Mesodermal cell (in vitro differentiated cells): ENCODE data around the gene PEX11G.

Source experiments
- H3K27ac ChIP-seq: 2 replicates; pipeline ENCODE4 v1.7.0; 2013; ENCODE audit warnings: mild to moderate bottlenecking, low read depth, low read length, moderate library complexity; ENCODE audit not compliant: severe bottlenecking
- H3K36me3 ChIP-seq: 2 replicates; pipeline ENCODE4 v1.7.1; 2013; ENCODE audit warnings: mild to moderate bottlenecking, low read length, moderate library complexity; ENCODE audit not compliant: control insufficient read depth, insufficient read depth
- H3K4me1 ChIP-seq: one replicate; pipeline ENCODE4 v1.7.1; 2013; ENCODE audit warnings: mild to moderate bottlenecking, low read length; ENCODE audit not compliant: insufficient read depth, control insufficient read depth, poor library complexity, severe bottlenecking
- H3K4me3 ChIP-seq: 2 replicates; pipeline ENCODE4 v1.7.0; 2013; ENCODE audit warnings: low read length, control low read depth, mild to moderate bottlenecking; ENCODE audit not compliant: insufficient read depth, poor library complexity, severe bottlenecking; ENCODE audit errors: extremely low read depth
- H3K9me3 ChIP-seq: 2 replicates; pipeline ENCODE4 v1.7.1; 2013; ENCODE audit warnings: mild to moderate bottlenecking, low read length, moderate library complexity; ENCODE audit not compliant: control insufficient read depth
- WGBS, 2 experiments: methylation state at CpG; one replicate each; pipeline ENCODE4 v1.1.5; 2013; ENCODE audit warnings: missing lambda C conversion rate in 2 of 2; ENCODE audit not compliant: insufficient coverage in 2 of 2; 5-methylcytosine and 5-hydroxymethylcytosine counted together

PEX11G gene

GRCh38 chr19:7519361-7520130 is 30.7 kb upstream of the PEX11G start:
- Histone ChIP-seq H3K4me3 (no peak overlapping the region), H3K27ac (no peak overlapping the region)

GRCh38 chr19:7516878-7517277 is 28.0 kb upstream of the PEX11G start:
- Histone ChIP-seq H3K27ac (no peak overlapping the region), H3K4me1 (peaks cover 15% of the 10 kb centered on the region), H3K4me3 (peak overlapping the region; percentile 63), H3K9me3 (no peaks in the 10 kb centered on the region), H3K36me3 (peaks cover 23% of the 10 kb centered on the region)
- 82 to 89% methylated on average over 1 to 4 of the region's 4 CpGs for WGBS, 2 experiments

More at GRCh38 chr19:7519361-7520130, 30.7 kb upstream of the PEX11G start:
- no peaks in the 10 kb centered on the region for H3K9me3 ChIP-seq
- H3K36me3 ChIP-seq, result peaks cover 23% of the 10 kb centered on the region
- WGBS, 2 experiments, result 95 to 97% methylated on average over 67 to 72 of the region's 74 CpGs
- peaks cover 24% of the 10 kb centered on the region for H3K4me1 ChIP-seq

GRCh38 chr19:7516333-7516732 is 27.5 kb upstream of the PEX11G start:
- peaks cover 23% of the 10 kb centered on the region for H3K36me3 ChIP-seq
- H3K9me3 ChIP-seq, result no peaks in the 10 kb centered on the region
- peak overlapping the region; percentile 29 for H3K27ac ChIP-seq
- peak overlapping the region; percentile 63 for H3K4me3 ChIP-seq
- peaks cover 15% of the 10 kb centered on the region for H3K4me1 ChIP-seq
- WGBS, 2 experiments, result 0 to 4% methylated on average over 6 to 10 of the region's 28 CpGs

GRCh38 chr19:7515645-7516151 is 26.9 kb upstream of the PEX11G start, which contains the start of gene ZNF358:
Gene ZNF358 (plus strand): TSS chr19:7516103. CDS start chr19:7519243, 3,140 bp downstream.
- 5 to 9% methylated on average over 10 to 17 of the region's 33 CpGs for WGBS, 2 experiments
- Histone ChIP-seq H3K4me3 (peak within 1 kb of the TSS; percentile 63), H3K9me3 (no peaks in the 10 kb centered on the region), H3K4me1 (peaks cover 15% of the 10 kb centered on the region), H3K36me3 (peaks cover 19% of the 10 kb centered on the region), H3K27ac (peak within 1 kb of the TSS; percentile 62)

GRCh38 chr19:7515110-7515644 is 26.3 kb upstream of the PEX11G start:
- Histone ChIP-seq H3K27ac (peak overlapping the region; percentile 62), H3K4me1 (peaks cover 15% of the 10 kb centered on the region), H3K9me3 (no peaks in the 10 kb centered on the region), H3K4me3 (peak overlapping the region; percentile 35), H3K36me3 (peaks cover 17% of the 10 kb centered on the region)
- 88 to 97% methylated on average over 5 to 7 of the region's 13 CpGs for WGBS, 2 experiments

- H3K4me1 ChIP-seq, result peaks cover 15% of the 10 kb centered on the region
- no peak overlapping the region for H3K27ac ChIP-seq
- WGBS, 2 experiments, result 88 to 89% methylated on average over 2 of the region's 5 CpGs
- peaks cover 8% of the 10 kb centered on the region for H3K36me3 ChIP-seq
- no peak overlapping the region for H3K4me3 ChIP-seq
- H3K9me3 ChIP-seq, result no peaks in the 10 kb centered on the region
Observed at GRCh38 chr19:7513809-7514642, 25.2 kb upstream of the PEX11G start.

GRCh38 chr19:7512400-7512851 is 23.6 kb upstream of the PEX11G start:
- WGBS, 2 experiments, result 59 to 75% methylated on average over 4 of the region's 6 CpGs
- H3K4me1 ChIP-seq, result peaks cover 15% of the 10 kb centered on the region
- no peak overlapping the region for H3K27ac ChIP-seq

GRCh38 chr19:7509625-7510024 is 20.8 kb upstream of the PEX11G start:
- WGBS, 2 experiments, result 38 to 50% methylated on average over 1 to 2 of the region's 3 CpGs
- no peaks in the 10 kb centered on the region for H3K4me1 ChIP-seq
- H3K4me3 ChIP-seq, result no peak overlapping the region
- H3K36me3 ChIP-seq, result no peaks in the 10 kb centered on the region
- no peaks in the 10 kb centered on the region for H3K9me3 ChIP-seq
- no peak overlapping the region for H3K27ac ChIP-seq

More at GRCh38 chr19:7512400-7512851, 23.6 kb upstream of the PEX11G start:
- Histone ChIP-seq H3K36me3 (no peaks in the 10 kb centered on the region), H3K9me3 (no peaks in the 10 kb centered on the region), H3K4me3 (no peak overlapping the region)

GRCh38 chr19:7507884-7508283 is 19.0 kb upstream of the PEX11G start:
- no peaks in the 10 kb centered on the region for H3K4me1 ChIP-seq
- no peak overlapping the region for H3K4me3 ChIP-seq
- H3K36me3 ChIP-seq, result no peaks in the 10 kb centered on the region
- H3K27ac ChIP-seq, result no peak overlapping the region
- H3K9me3 ChIP-seq, result no peaks in the 10 kb centered on the region
- WGBS, 2 experiments, result 52 to 59% methylated on average over 7 to 10 of the region's 11 CpGs
